Smooth muscle cell (in vitro differentiated cells): ENCODE measurements around the gene CFAP45. TPM values are rescaled to one million over a fixed set of nuclear protein-coding genes. Genes with fewer than 3 reads are reported as not detected.

Experiments used
- DNase-seq: peaks from one replicate; lab custom pipeline; 2025; ENCODE audit not compliant: unreplicated experiment; lab: John Stamatoyannopoulos, UW
- H2AFZ ChIP-seq: fragments of 200-600 bp; sonication (generic); 2 replicates; pipeline ENCODE4 v1.6.0; 2016; ENCODE audit warnings: antibody characterized with exemption, low read depth, mild to moderate bottlenecking
- H3F3A ChIP-seq: fragments of 200-600 bp; sonication (generic); 2 replicates; pipeline ENCODE4 v1.6.0; 2017; ENCODE audit warnings: antibody characterized with exemption, low read depth
- H3K27ac ChIP-seq: fragments of 200-600 bp; sonication (generic); 2 replicates; pipeline ENCODE4 v1.5.1; 2016; ENCODE audit warnings: low read depth, mild to moderate bottlenecking
- H3K27me3 ChIP-seq: fragments of 200-600 bp; sonication (generic); 2 replicates; pipeline ENCODE4 v1.6.1; 2016; ENCODE audit warnings: low read depth, mild to moderate bottlenecking
- H3K36me3 ChIP-seq: fragments of 200-600 bp; sonication (generic); 2 replicates; pipeline ENCODE4 v1.5.1; 2016; ENCODE audit warnings: low read depth
- H3K4me1 ChIP-seq: fragments of 200-600 bp; sonication (generic); 2 replicates; pipeline ENCODE4 v1.5.1; 2016; ENCODE audit warnings: low read depth
- H3K4me2 ChIP-seq: fragments of 200-600 bp; sonication (generic); 2 replicates; pipeline ENCODE4 v1.6.0; 2016; ENCODE audit warnings: mild to moderate bottlenecking
- H3K4me3 ChIP-seq: fragments of 200-600 bp; sonication (generic); 2 replicates; pipeline ENCODE4 v1.5.1; 2016; ENCODE audit warnings: mild to moderate bottlenecking
- H3K79me2 ChIP-seq: fragments of 200-600 bp; sonication (generic); 2 replicates; pipeline ENCODE4 v1.6.0; 2016; ENCODE audit warnings: low read depth, mild to moderate bottlenecking
- H3K9ac ChIP-seq: fragments of 200-600 bp; sonication (generic); 2 replicates; pipeline ENCODE4 v1.6.0; 2016; ENCODE audit warnings: low read depth
- H3K9me3 ChIP-seq: fragments of 200-600 bp; sonication (generic); replicated peaks from 2 replicates; pipeline ENCODE4 v1.5.1; 2016; ENCODE audit warnings: low read depth
- H4K20me1 ChIP-seq: fragments of 200-600 bp; sonication (generic); 2 replicates; pipeline ENCODE4 v1.6.0; 2016; ENCODE audit warnings: low read depth
- CTCF ChIP-seq: fragments of 200-600 bp; sonication (generic); IDR thresholded peaks from 2 replicates; pipeline ENCODE4 v1.5.1; 2017; ENCODE audit warnings: borderline replicate concordance, mild to moderate bottlenecking, antibody characterized with exemption; ENCODE audit not compliant: insufficient read depth, poor library complexity, severe bottlenecking
- whole genome bisulfite sequencing: methylation state at CpG from one replicate; pipeline ENCODE4 v1.1.7; 2016; ENCODE audit warnings: low lambda C conversion rate; 5-methylcytosine and 5-hydroxymethylcytosine counted together
- polyA plus RNA-seq: library from polyadenylated mRNA; unstranded; fragments of >200 nt; fragmentation: Nextera tagmentation; extraction: Ambion mirVana; gene quantifications from 2 replicates; pipeline ENCODE4 v1.2.1, GENCODE V29; 2016
- total RNA-seq: library from RNA; depleted of rRNA; stranded (reverse); fragments of >200 nt; gene quantifications from 2 replicates; pipeline ENCODE4 v1.2.3, GENCODE V29; 2014

Gene CFAP45
- total and polyA plus RNA-seq, 2 experiments from 2014 or later = 1.2 to 1.3 TPM

- Histone ChIP-seq H3K9me3 (no peaks in the 10 kb centered on the region), H3K4me1 (peaks cover 41% of the 10 kb centered on the region), H3K27ac (no peak overlapping the region), H3K36me3 (no peaks in the 10 kb centered on the region), H3F3A (peaks cover 40% of the 10 kb centered on the region), H3K27me3 (no peaks in the 10 kb centered on the region), H3K79me2 (peaks cover 4% of the 10 kb centered on the region), H3K4me2 (no peak overlapping the region), H2AFZ (no peak overlapping the region), H3K9ac (no peak overlapping the region), H4K20me1 (peaks cover 32% of the 10 kb centered on the region), H3K4me3 (no peak overlapping the region)
- no peak for TF ChIP-seq CTCF
- DNase-seq = no peak
- WGBS = 61% methylated on average over 10 of the region's 10 CpGs
These were observed 14.5 kb upstream of the CFAP45 start for GRCh38 chr1:159914252-159915018.

- no peaks in the 10 kb centered on the region for H3K27me3 ChIP-seq
- peaks cover 45% of the 10 kb centered on the region for H3K4me1 ChIP-seq
- 87% methylated on average over 5 of the region's 5 CpGs for WGBS
- DNase-seq = no peak
- peaks cover 24% of the 10 kb centered on the region for H4K20me1 ChIP-seq
- peak overlapping the region; percentile 96 for H3K27ac ChIP-seq
- no peak overlapping the region for H3K4me2 ChIP-seq
- no peak for TF ChIP-seq CTCF
- no peak overlapping the region for H3K4me3 ChIP-seq
- H3K36me3 ChIP-seq = no peaks in the 10 kb centered on the region
- no peaks in the 10 kb centered on the region for H3K9me3 ChIP-seq
- peak overlapping the region; percentile 46 for H3K9ac ChIP-seq
- H3F3A ChIP-seq = peaks cover 36% of the 10 kb centered on the region
- H2AFZ ChIP-seq = no peak overlapping the region
- no peaks in the 10 kb centered on the region for H3K79me2 ChIP-seq
These were observed 13.7 kb upstream of the CFAP45 start for GRCh38 chr1:159913451-159914192.

GRCh38 chr1:159911326-159912070 lies 11.5 kb upstream of the CFAP45 start:
- peak overlapping the region; percentile 96 for H3K27ac ChIP-seq
- peak overlapping the region; percentile 69 for H3K4me2 ChIP-seq
- H3K36me3 ChIP-seq = no peaks in the 10 kb centered on the region
- no peaks in the 10 kb centered on the region for H3K9me3 ChIP-seq
- H3K4me1 ChIP-seq = peaks cover 35% of the 10 kb centered on the region
- H4K20me1 ChIP-seq = peaks cover 2% of the 10 kb centered on the region
- H3K9ac ChIP-seq = peak overlapping the region; percentile 88
- no peak overlapping the region for H3K4me3 ChIP-seq
- no peak for DNase-seq
- 51% methylated on average over 6 of the region's 6 CpGs for WGBS
- H3K79me2 ChIP-seq = no peaks in the 10 kb centered on the region
- no peak overlapping the region for H2AFZ ChIP-seq
- H3K27me3 ChIP-seq = no peaks in the 10 kb centered on the region
- no peak for TF ChIP-seq CTCF
- H3F3A ChIP-seq = peaks cover 28% of the 10 kb centered on the region
